Measurements from ENCODE around the gene TANC1. TPM values are rescaled to one million over a fixed set of nuclear protein-coding genes. Genes with fewer than 3 reads are reported as not detected.

TANC1 gene
- total and polyA plus RNA-seq, 2 of the 4 experiments (the other 2 are of a cell fraction), result 10.2 to 12.9 TPM

DNA sequence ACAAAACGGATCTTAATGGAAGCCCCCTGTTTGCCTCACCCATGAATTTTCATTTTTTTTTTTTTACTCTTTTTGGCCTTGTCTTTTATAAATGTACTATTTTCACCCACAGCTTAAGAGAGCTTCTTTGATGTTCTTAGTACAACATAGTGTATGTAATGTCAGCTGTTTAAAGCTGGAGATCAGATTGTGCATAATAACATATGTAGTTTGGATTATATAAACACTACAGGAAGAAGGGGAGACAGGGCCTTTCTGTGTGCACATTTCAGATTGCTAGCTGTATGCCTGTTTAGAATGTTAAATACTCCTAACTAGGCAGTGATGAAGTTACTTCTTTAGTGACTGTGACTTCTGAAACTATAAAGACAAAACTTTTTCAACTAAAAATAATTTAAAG lies 2.1 kb upstream of the TANC1 start:
- H3K27me3 ChIP-seq (ENCODE audit: control insufficient read depth, insufficient read depth, low read length), result no peaks in the 10 kb centered on the region
- TF ChIP-seq SMC3 (IDR thresholded peaks at IDR 0.05; ENCODE audit: low read depth, low read length) (no peak), RAD21 (IDR thresholded peaks at IDR 0.05; ENCODE audit: low read length) (no peak), CEBPB (IDR thresholded peaks at IDR 0.05; ENCODE audit: low read depth, low read length) (no peak), RCOR1 (IDR thresholded peaks at IDR 0.05; ENCODE audit: insufficient replicate concordance, low read length) (no peak), MXI1 (IDR thresholded peaks at IDR 0.05; ENCODE audit: borderline replicate concordance, low read depth, low read length) (no peak), MAFK (IDR thresholded peaks at IDR 0.05; ENCODE audit: low read depth, low read length) (no peak), NFE2L2 (IDR thresholded peaks at IDR 0.05; ENCODE audit: low read depth, low read length) (no peak), POLR2A (IDR thresholded peaks at IDR 0.05; ENCODE audit: low read depth, low read length) (no peak), RFX5 (IDR thresholded peaks at IDR 0.05; ENCODE audit: low read depth, low read length) (no peak), BHLHE40 (IDR thresholded peaks at IDR 0.05; ENCODE audit: low read depth, low read length) (no peak), CHD1 (IDR thresholded peaks at IDR 0.05; ENCODE audit: low read depth, low read length) (no peak), MAZ (IDR thresholded peaks at IDR 0.05; ENCODE audit: borderline replicate concordance, low read depth, low read length) (no peak), FOS (IDR thresholded peaks at IDR 0.05; ENCODE audit: low read depth, low read length) (no peak)
- TF ChIP-seq, protein P1, sequence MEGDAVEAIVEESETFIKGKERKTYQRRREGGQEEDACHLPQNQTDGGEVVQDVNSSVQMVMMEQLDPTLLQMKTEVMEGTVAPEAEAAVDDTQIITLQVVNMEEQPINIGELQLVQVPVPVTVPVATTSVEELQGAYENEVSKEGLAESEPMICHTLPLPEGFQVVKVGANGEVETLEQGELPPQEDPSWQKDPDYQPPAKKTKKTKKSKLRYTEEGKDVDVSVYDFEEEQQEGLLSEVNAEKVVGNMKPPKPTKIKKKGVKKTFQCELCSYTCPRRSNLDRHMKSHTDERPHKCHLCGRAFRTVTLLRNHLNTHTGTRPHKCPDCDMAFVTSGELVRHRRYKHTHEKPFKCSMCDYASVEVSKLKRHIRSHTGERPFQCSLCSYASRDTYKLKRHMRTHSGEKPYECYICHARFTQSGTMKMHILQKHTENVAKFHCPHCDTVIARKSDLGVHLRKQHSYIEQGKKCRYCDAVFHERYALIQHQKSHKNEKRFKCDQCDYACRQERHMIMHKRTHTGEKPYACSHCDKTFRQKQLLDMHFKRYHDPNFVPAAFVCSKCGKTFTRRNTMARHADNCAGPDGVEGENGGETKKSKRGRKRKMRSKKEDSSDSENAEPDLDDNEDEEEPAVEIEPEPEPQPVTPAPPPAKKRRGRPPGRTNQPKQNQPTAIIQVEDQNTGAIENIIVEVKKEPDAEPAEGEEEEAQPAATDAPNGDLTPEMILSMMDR (conservative IDR thresholded peaks at IDR 0.05; ENCODE audit: low read depth, low read length), result no peak
- TF ChIP-seq, protein P2, sequence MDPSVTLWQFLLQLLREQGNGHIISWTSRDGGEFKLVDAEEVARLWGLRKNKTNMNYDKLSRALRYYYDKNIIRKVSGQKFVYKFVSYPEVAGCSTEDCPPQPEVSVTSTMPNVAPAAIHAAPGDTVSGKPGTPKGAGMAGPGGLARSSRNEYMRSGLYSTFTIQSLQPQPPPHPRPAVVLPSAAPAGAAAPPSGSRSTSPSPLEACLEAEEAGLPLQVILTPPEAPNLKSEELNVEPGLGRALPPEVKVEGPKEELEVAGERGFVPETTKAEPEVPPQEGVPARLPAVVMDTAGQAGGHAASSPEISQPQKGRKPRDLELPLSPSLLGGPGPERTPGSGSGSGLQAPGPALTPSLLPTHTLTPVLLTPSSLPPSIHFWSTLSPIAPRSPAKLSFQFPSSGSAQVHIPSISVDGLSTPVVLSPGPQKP (IDR thresholded peaks at IDR 0.05; ENCODE audit: borderline replicate concordance, low read depth, low read length), result no peak
- TF ChIP-seq, protein P3, sequence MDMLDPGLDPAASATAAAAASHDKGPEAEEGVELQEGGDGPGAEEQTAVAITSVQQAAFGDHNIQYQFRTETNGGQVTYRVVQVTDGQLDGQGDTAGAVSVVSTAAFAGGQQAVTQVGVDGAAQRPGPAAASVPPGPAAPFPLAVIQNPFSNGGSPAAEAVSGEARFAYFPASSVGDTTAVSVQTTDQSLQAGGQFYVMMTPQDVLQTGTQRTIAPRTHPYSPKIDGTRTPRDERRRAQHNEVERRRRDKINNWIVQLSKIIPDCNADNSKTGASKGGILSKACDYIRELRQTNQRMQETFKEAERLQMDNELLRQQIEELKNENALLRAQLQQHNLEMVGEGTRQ (IDR thresholded peaks at IDR 0.05; ENCODE audit: low read depth, low read length), result no peak
- H4K5ac ChIP-seq (ENCODE audit: low read depth, low read length), result no peak overlapping the region
- no peak overlapping the region for H3K14ac ChIP-seq (replicated peaks; ENCODE audit: low read depth, low read length)
- no peak overlapping the region for H2AFZ ChIP-seq (replicated peaks; ENCODE audit: low read length, poor library complexity)
- no peak overlapping the region for H3K4me2 ChIP-seq (ENCODE audit: low read depth, low read length)
- CTCF ChIA-PET, result interaction anchor here (0.7 to 0.8 kb wide), 3 partner anchors 63 to 534 kb away, joined by 3 to 4 read pairs (median 3); no protein-coding TSS in a partner anchor
- no peak overlapping the region for H3K9ac ChIP-seq (ENCODE audit: low read depth, low read length)
- H2BK120ac ChIP-seq (ENCODE audit: low read depth, low read length), result no peak overlapping the region
- intact Hi-C loops (cut with micrococcal nuclease) (no loop called here), in situ Hi-C loops (cut with MboI; ENCODE audit: low sequenced_read_pairs) (no loop called here), dilution Hi-C loops (cut with HindIII; ENCODE audit: low sequenced_read_pairs, unreplicated experiment) (no loop called here)
- no peak overlapping the region for H3K18ac ChIP-seq (ENCODE audit: low read depth, low read length)
- no peak overlapping the region for H4K91ac ChIP-seq (ENCODE audit: insufficient read depth, low read depth, low read length)
- no peaks in the 10 kb centered on the region for H3K36me3 ChIP-seq (ENCODE audit: control insufficient read depth, insufficient read depth, low read length)
- H2BK5ac ChIP-seq (ENCODE audit: low read depth, low read length, poor library complexity, severe bottlenecking), result no peak overlapping the region
- H3K4ac ChIP-seq (ENCODE audit: low read depth, low read length), result no peak overlapping the region
- H4K20me1 ChIP-seq (ENCODE audit: insufficient read depth, low read length), result peaks cover 17% of the 10 kb centered on the region
- no peak overlapping the region for H3K4me3 ChIP-seq (ENCODE audit: insufficient read depth, low read depth, low read length)
- no peaks in the 10 kb centered on the region for H3K9me3 ChIP-seq (ENCODE audit: control insufficient read depth, insufficient read depth, low read length)
- no peak overlapping the region for H3K56ac ChIP-seq (ENCODE audit: extremely low read depth, insufficient read depth, low read length)
- WGBS, 2 experiments (ENCODE audit: extremely low coverage in 2 of 2, insufficient read length in 1 of 2), result no CpG with 5 or more reads among the region's 1 CpG
- no peak overlapping the region for H2BK20ac ChIP-seq (ENCODE audit: low read depth, low read length)
- POLR2A ChIA-PET (ENCODE audit: unreplicated experiment), result interaction anchor here (0.7 kb wide), 1 partner anchor 99 kb away, joined by 5 read pairs; no protein-coding TSS in a partner anchor
- ATAC-seq (ENCODE audit: low read depth) (no peak), DNase-seq (peak; percentile 50)
- H3K9me1 ChIP-seq (ENCODE audit: insufficient read depth, low read length), result no peaks in the 10 kb centered on the region
- H3K23ac ChIP-seq (ENCODE audit: low read depth, low read length), result no peak overlapping the region
- H3K27ac ChIP-seq (ENCODE audit: insufficient read depth, low read length), result no peak overlapping the region
- H2AK9ac ChIP-seq (replicated peaks; ENCODE audit: low read depth, low read length, poor library complexity), result no peak overlapping the region
- H3K4me1 ChIP-seq (ENCODE audit: control insufficient read depth, insufficient read depth, low read length), result peaks cover 6% of the 10 kb centered on the region
- H2AK5ac ChIP-seq (ENCODE audit: low read depth, low read length), result no peak overlapping the region
- H3K79me1 ChIP-seq (ENCODE audit: low read depth in 1 of 2, low read length in 2 of 2), result peaks cover 13 to 21% of the 10 kb centered on the region in 2 experiments
- no peak overlapping the region for H2BK15ac ChIP-seq (ENCODE audit: low read depth, low read length)
- no TSS peak for BruUV-seq (replicated peaks)
- H4K8ac ChIP-seq (ENCODE audit: low read depth in 2 of 2, low read length in 2 of 2), result no peak overlapping the region

Data from IMR-90 (cell line).